ENCODE results near the gene DMBX1.

DMBX1 gene

GRCh38 chr1:46484783-46485490 is 4.7 kb upstream of the DMBX1 start:
- Histone ChIP-seq H3K4me1 (ENCODE audit: insufficient read depth, low read length) (peaks cover 8% of the 10 kb centered on the region), H3K9me3 (ENCODE audit: control insufficient read depth, insufficient read depth, low read length) (no peaks in the 10 kb centered on the region), H3K9ac (ENCODE audit: low read depth, low read length) (no peak overlapping the region)

DNA sequence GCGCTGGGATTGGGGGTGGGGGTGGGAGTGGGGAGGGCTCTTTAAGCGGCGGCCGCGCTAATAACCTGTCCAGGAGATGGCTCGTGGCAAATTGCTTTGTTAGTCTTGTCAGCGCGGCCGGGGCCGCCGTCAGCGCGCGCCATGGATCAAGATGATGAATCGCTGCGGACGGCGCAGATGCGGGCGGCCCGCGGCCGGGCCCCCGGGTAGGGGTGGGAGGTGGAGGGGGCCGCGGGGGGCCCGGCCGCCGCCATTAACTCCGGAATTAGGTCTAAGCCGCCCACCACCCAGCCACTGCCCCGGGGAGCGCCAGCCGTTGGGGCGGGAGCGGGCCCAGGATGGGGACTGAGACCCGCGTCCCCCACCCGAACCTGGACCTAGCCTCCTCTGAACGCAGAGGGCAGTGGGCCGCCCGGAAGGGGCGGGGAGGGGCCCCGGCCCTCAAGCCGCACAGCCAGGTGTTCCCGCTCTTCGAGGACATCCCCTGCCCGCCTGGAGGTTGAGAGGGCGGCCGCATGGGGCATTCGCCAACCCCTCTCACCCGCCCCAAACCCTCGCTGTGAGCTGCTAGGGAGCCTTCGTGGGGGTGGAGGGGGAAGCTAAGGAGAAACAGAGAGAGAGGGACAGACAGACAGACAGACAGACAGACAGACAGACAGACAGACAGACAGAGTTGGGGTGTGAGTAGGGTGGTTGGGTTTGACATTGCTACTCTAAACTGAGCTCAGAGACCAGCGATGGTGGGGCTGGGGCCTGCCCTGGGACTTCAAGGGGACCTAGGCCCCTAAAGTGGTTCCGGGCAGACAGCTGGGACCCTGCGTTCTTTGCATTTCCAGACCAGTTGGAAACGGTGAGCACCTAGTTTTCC is 3.8 kb upstream of the DMBX1 start:
- no peaks in the 10 kb centered on the region for H3K36me3 ChIP-seq (ENCODE audit: insufficient read depth, low read length)
- peaks cover 4% of the 10 kb centered on the region; the same call in 1 of the 2 replicates for H3K4me1 ChIP-seq (ENCODE audit: insufficient read depth, low read length)
- no peaks in the 10 kb centered on the region for H3K9me3 ChIP-seq (ENCODE audit: control insufficient read depth, insufficient read depth, low read length)
- H3K9ac ChIP-seq (ENCODE audit: low read depth, low read length) = no peak overlapping the region; the same call in 1 of the 2 replicates

More at GRCh38 chr1:46484783-46485490, 4.7 kb upstream of the DMBX1 start:
- no peaks in the 10 kb centered on the region for H3K36me3 ChIP-seq (ENCODE audit: insufficient read depth, low read length)

GRCh38 chr1:46486432-46487015 is 3.1 kb upstream of the DMBX1 start:
- H3K9ac ChIP-seq (ENCODE audit: low read depth, low read length) = no peak overlapping the region
- H3K9me3 ChIP-seq (ENCODE audit: control insufficient read depth, insufficient read depth, low read length) = no peaks in the 10 kb centered on the region
- H3K4me1 ChIP-seq (ENCODE audit: insufficient read depth, low read length) = peaks cover 7% of the 10 kb centered on the region; the same call in 1 of the 2 replicates
- H3K36me3 ChIP-seq (ENCODE audit: insufficient read depth, low read length) = no peaks in the 10 kb centered on the region

- no peaks in the 10 kb centered on the region for H3K9me3 ChIP-seq (ENCODE audit: control insufficient read depth, insufficient read depth, low read length)
- peaks cover 19% of the 10 kb centered on the region for H3K4me1 ChIP-seq (ENCODE audit: insufficient read depth, low read length)
- no peak overlapping the region for H3K9ac ChIP-seq (ENCODE audit: low read depth, low read length)
- no peaks in the 10 kb centered on the region for H3K36me3 ChIP-seq (ENCODE audit: insufficient read depth, low read length)
Measured at GRCh38 chr1:46487818-46488218, 1.8 kb upstream of the DMBX1 start.

GRCh38 chr1:46488343-46489168 is 1.1 kb upstream of the DMBX1 start:
- H3K9me3 ChIP-seq (ENCODE audit: control insufficient read depth, insufficient read depth, low read length) = no peaks in the 10 kb centered on the region
- no peaks in the 10 kb centered on the region for H3K36me3 ChIP-seq (ENCODE audit: insufficient read depth, low read length)
- H3K4me1 ChIP-seq (ENCODE audit: insufficient read depth, low read length) = peaks cover 19% of the 10 kb centered on the region
- peak overlapping the region; percentile 61; the same call in 1 of the 2 replicates for H3K9ac ChIP-seq (ENCODE audit: low read depth, low read length)

DNA sequence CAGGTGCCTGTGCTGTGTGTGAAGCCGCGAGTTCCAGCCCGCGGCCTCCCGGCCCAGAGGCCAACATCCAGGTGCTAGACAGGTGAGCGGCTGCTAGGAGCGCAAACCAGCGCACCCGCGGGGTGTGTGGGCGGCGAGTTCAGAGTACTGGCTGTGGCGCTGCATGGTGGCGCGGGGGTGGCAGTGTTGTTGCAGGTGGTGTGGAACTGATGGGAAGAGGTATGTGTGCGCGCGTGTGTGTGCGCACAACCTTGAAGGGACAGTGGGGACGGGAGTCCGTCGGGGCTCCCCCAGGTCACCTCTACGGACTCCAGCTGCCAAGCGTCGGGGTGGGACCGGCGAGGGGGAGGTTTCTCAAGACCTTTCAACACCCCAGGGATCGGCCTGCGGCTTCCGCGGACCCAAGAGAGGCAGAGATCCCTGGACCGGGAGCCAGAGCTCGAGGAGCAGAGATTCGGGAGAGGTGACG is 433 bp upstream of the DMBX1 start:
- H3K4me1 ChIP-seq (ENCODE audit: insufficient read depth, low read length) = peaks cover 21% of the 10 kb centered on the region
- H3K9me3 ChIP-seq (ENCODE audit: control insufficient read depth, insufficient read depth, low read length) = no peaks in the 10 kb centered on the region
- H3K36me3 ChIP-seq (ENCODE audit: insufficient read depth, low read length) = no peaks in the 10 kb centered on the region
- H3K9ac ChIP-seq (ENCODE audit: low read depth, low read length) = peak overlapping the region; percentile 61; the same call in 1 of the 2 replicates

DNA sequence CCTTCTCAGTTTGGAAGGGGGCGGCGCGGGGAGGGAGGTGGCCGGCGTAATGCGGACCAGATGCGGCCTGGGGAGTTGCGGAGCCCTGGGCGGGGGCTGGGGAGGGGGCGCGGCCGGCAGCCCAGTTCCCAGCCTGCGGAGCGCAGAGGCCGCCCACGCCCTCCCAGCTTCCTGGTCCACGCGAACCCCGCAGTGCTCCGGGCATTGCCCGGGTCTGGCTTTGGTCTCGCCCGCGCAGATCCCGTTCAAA is 695 bp downstream of the DMBX1 start:
- Histone ChIP-seq H3K36me3 (ENCODE audit: insufficient read depth, low read length) (no peaks in the 10 kb centered on the region), H3K9me3 (ENCODE audit: control insufficient read depth, insufficient read depth, low read length) (no peaks in the 10 kb centered on the region), H3K9ac (ENCODE audit: low read depth, low read length) (peak overlapping the region; percentile 61; the same call in 1 of the 2 replicates), H3K4me1 (ENCODE audit: insufficient read depth, low read length) (peaks cover 21% of the 10 kb centered on the region)

DNA sequence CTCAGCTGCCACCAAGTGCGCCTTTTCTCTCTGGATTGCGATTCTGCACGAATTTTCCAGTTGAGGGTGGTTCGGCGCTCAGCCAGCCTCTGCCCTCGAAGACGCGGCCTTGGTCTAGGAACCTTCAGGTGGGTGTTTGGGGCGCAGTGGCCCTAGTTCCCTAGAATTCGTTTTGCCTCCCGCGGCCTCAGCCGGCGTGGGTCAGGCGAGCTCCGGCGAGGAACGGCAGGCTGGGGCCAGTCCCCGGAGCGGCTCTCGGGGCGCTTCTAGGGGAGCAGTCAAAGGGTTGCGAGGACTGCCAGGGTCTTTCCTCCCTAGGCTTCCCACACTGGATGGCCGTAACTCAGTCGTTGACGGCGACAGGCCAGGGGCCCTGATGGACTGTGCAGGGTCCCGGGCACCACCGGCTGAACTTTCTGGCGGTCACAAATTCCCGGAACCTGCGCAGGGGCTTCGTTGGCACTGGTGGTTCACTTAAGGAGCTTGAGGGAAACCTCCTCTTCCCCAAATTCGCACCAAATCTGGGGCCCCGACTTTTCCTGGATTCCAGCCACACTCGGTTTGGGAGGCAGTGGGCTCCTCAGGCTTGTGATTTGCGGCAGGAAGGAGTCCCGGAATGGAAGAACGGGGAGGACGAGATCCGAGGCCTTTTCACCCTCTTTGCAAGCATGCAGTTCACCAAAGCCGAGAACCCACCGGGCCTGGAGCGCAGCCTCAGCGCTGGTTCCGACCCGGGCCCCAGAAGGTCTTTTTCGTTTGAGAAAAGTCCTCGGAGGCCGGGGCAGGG is 1.2 kb downstream of the DMBX1 start:
- Histone ChIP-seq H3K9ac (ENCODE audit: low read depth, low read length) (peak overlapping the region; percentile 61; the same call in 1 of the 2 replicates), H3K36me3 (ENCODE audit: insufficient read depth, low read length) (no peaks in the 10 kb centered on the region), H3K4me1 (ENCODE audit: insufficient read depth, low read length) (peaks cover 21% of the 10 kb centered on the region), H3K9me3 (ENCODE audit: control insufficient read depth, insufficient read depth, low read length) (no peaks in the 10 kb centered on the region)

GRCh38 chr1:46491443-46492268 is 2.0 kb downstream of the DMBX1 start:
- Histone ChIP-seq H3K4me1 (ENCODE audit: insufficient read depth, low read length) (peaks cover 21% of the 10 kb centered on the region), H3K9ac (ENCODE audit: low read depth, low read length) (no peak overlapping the region), H3K36me3 (ENCODE audit: insufficient read depth, low read length) (no peaks in the 10 kb centered on the region), H3K9me3 (ENCODE audit: control insufficient read depth, insufficient read depth, low read length) (no peaks in the 10 kb centered on the region)

GRCh38 chr1:46492269-46492853 is 2.7 kb downstream of the DMBX1 start:
- Histone ChIP-seq H3K9ac (ENCODE audit: low read depth, low read length) (no peak overlapping the region), H3K9me3 (ENCODE audit: control insufficient read depth, insufficient read depth, low read length) (no peaks in the 10 kb centered on the region), H3K4me1 (ENCODE audit: insufficient read depth, low read length) (peaks cover 21% of the 10 kb centered on the region), H3K36me3 (ENCODE audit: insufficient read depth, low read length) (no peaks in the 10 kb centered on the region)

- H3K4me1 ChIP-seq (ENCODE audit: insufficient read depth, low read length) = peaks cover 21% of the 10 kb centered on the region
- no peaks in the 10 kb centered on the region for H3K9me3 ChIP-seq (ENCODE audit: control insufficient read depth, insufficient read depth, low read length)
- no peak overlapping the region for H3K9ac ChIP-seq (ENCODE audit: low read depth, low read length)
- H3K36me3 ChIP-seq (ENCODE audit: insufficient read depth, low read length) = no peaks in the 10 kb centered on the region
Measured at GRCh38 chr1:46492871-46493270, 3.2 kb downstream of the DMBX1 start.

DNA sequence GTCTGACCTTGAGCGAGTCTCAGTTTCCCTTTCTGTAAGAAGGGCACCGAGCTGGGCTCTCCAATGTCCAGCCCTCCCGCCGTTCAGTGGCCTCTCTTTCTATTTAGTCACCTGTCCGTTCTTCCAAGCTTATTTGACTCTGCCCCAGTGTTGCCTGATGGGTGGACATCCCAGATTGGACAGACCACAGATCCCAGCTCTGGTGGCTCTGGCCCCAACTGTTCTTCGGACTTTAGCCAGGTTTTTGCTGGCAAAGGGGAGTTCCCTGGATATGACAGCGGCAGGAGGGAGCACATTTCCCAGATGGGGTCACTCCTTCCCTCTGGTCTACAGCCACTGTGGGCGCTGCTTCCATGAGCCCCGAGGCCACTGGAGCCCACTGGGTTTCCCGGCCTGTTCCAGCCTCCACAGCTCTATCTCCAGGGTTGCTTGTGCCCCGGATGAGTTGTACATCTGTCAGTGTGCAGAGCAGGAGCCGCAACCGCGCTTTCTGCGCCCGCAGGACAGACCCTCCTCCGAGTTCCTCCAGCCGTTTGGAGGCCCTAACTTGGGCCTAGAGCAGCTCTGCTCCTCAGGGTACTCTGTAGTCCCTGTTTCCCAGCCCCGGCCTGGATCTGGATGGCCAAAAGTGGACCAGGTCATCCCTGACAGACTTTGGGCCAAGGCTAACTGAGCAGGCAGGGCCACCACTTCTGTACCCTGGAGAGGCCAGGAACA is 3.8 kb downstream of the DMBX1 start:
- Histone ChIP-seq H3K9me3 (ENCODE audit: control insufficient read depth, insufficient read depth, low read length) (no peaks in the 10 kb centered on the region), H3K4me1 (ENCODE audit: insufficient read depth, low read length) (peaks cover 18% of the 10 kb centered on the region), H3K9ac (ENCODE audit: low read depth, low read length) (no peak overlapping the region), H3K36me3 (ENCODE audit: insufficient read depth, low read length) (no peaks in the 10 kb centered on the region)
